Activated naive CD8-positive, alpha-beta T cell treated with anti-CD3 and anti-CD28 coated beads, Interleukin-2, amount 50 U/mL, for 24 hours (primary cell): ENCODE results near the gene ATP6V0C.
"Not testable (repeated sequence)": the region's sequence is repeated elsewhere in the genome, so short reads cannot be mapped to it uniquely, and the experiment has no call there.

ENCODE experiments used
- ATAC-seq: fragments of 150-1000 bp; cut with Tn5 transposase; one replicate; pipeline ENCODE4 v1.10.0; 2021
- DNase-seq: peaks from one replicate; pipeline ENCODE4 v3.0.0; 2021
- H3K27ac Mint-ChIP-seq: one replicate; pipeline ENCODE4 v1.8.0; 2021; ENCODE audit warnings: mild to moderate bottlenecking, mixed read lengths
- H3K27me3 Mint-ChIP-seq: one replicate; pipeline ENCODE4 v1.8.0; 2021; ENCODE audit warnings: mixed read lengths
- H3K36me3 Mint-ChIP-seq: one replicate; pipeline ENCODE4 v1.8.0; 2021; ENCODE audit warnings: low read depth, mixed read lengths
- H3K4me1 Mint-ChIP-seq: one replicate; pipeline ENCODE4 v1.8.0; 2021; ENCODE audit warnings: mixed read lengths
- H3K4me3 Mint-ChIP-seq: one replicate; pipeline ENCODE4 v1.8.0; 2021; ENCODE audit warnings: mild to moderate bottlenecking, moderate library complexity, mixed read lengths
- H3K9me3 Mint-ChIP-seq: one replicate; pipeline ENCODE4 v1.8.0; 2021; ENCODE audit warnings: mixed read lengths

ATP6V0C gene

DNA sequence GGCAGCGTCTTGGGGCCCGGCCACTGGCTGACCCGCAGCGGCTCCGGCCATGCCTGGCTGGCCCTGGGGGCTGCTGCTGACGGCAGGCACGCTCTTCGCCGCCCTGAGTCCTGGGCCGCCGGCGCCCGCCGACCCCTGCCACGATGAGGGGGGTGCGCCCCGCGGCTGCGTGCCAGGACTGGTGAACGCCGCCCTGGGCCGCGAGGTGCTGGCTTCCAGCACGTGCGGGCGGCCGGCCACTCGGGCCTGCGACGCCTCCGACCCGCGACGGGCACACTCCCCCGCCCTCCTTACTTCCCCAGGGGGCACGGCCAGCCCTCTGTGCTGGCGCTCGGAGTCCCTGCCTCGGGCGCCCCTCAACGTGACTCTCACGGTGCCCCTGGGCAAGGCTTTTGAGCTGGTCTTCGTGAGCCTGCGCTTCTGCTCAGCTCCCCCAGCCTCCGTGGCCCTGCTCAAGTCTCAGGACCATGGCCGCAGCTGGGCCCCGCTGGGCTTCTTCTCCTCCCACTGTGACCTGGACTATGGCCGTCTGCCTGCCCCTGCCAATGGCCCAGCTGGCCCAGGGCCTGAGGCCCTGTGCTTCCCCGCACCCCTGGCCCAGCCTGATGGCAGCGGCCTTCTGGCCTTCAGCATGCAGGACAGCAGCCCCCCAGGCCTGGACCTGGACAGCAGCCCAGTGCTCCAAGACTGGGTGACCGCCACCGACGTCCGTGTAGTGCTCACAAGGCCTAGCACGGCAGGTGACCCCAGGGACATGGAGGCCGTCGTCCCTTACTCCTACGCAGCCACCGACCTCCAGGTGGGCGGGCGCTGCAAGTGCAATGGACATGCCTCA is 41.9 kb upstream of the ATP6V0C start:
- no peak overlapping the region for H3K27ac Mint-ChIP-seq
- H3K27me3 Mint-ChIP-seq = peaks cover 27% of the 10 kb centered on the region
- no peaks in the 10 kb centered on the region for H3K9me3 Mint-ChIP-seq
- no peak for DNase-seq
- no peak for ATAC-seq
- no peaks in the 10 kb centered on the region for H3K36me3 Mint-ChIP-seq
- H3K4me3 Mint-ChIP-seq = no peak overlapping the region
- H3K4me1 Mint-ChIP-seq = peaks cover 32% of the 10 kb centered on the region

DNA sequence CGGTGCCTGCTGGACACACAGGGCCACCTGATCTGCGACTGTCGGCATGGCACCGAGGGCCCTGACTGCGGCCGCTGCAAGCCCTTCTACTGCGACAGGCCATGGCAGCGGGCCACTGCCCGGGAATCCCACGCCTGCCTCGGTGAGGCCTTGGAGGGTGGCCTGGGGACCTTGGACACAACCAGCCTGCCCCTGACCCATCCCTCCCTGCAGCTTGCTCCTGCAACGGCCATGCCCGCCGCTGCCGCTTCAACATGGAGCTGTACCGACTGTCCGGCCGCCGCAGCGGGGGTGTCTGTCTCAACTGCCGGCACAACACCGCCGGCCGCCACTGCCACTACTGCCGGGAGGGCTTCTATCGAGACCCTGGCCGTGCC is 41.3 kb upstream of the ATP6V0C start:
- no peak overlapping the region for H3K4me3 Mint-ChIP-seq
- no peaks in the 10 kb centered on the region for H3K36me3 Mint-ChIP-seq
- H3K27ac Mint-ChIP-seq = no peak overlapping the region
- ATAC-seq = no peak
- H3K27me3 Mint-ChIP-seq = peaks cover 24% of the 10 kb centered on the region
- H3K9me3 Mint-ChIP-seq = no peaks in the 10 kb centered on the region
- DNase-seq = no peak
- H3K4me1 Mint-ChIP-seq = peaks cover 27% of the 10 kb centered on the region

DNA sequence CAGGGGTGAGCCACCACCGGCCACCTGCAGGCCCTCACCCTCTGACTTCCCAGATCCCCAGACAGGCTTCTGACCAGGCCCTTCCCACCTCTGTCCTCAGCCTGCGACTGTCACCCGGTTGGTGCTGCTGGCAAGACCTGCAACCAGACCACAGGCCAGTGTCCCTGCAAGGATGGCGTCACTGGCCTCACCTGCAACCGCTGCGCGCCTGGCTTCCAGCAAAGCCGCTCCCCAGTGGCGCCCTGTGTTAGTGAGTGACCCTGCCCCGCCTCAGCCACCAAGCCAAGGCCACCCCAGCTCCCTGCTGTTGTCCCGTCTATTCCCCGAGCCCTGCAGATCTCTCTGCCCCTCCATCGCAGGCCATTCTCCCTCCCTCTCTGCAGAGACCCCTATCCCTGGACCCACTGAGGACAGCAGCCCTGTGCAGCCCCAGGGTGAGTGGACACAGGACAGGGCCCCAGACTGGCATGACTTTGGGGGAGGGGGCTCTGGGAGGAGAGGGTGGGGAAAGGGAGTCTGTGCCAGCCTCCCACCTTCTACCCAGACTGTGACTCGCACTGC is 40.8 kb upstream of the ATP6V0C start:
- Mint-ChIP-seq H3K4me1 (peaks cover 27% of the 10 kb centered on the region), H3K27me3 (peaks cover 24% of the 10 kb centered on the region), H3K9me3 (no peaks in the 10 kb centered on the region), H3K27ac (no peak overlapping the region), H3K4me3 (peak overlapping the region; percentile 69), H3K36me3 (no peaks in the 10 kb centered on the region)
- DNase-seq = no peak
- no peak for ATAC-seq

DNA sequence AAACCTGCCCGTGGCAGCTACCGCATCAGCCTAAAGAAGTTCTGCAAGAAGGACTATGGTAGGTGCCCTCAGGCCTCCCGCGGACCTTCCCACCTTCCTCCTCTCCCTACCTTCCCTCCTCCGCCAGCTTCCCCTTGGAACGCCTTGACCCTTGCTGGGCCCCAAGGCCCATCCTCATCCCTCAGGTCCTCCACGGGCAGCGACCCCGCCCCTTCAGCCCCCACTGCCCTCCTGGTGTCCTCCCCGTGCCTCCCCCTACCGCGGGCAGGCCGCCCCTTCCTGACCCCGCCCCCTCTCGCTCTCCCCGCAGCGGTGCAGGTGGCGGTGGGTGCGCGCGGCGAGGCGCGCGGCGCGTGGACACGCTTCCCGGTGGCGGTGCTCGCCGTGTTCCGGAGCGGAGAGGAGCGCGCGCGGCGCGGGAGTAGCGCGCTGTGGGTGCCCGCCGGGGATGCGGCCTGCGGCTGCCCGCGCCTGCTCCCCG is 40.3 kb upstream of the ATP6V0C start:
- ATAC-seq (no peak), DNase-seq (peak; percentile 41)
- no peak overlapping the region for H3K27ac Mint-ChIP-seq
- H3K4me1 Mint-ChIP-seq = peaks cover 23% of the 10 kb centered on the region
- H3K36me3 Mint-ChIP-seq = no peaks in the 10 kb centered on the region
- peaks cover 23% of the 10 kb centered on the region for H3K27me3 Mint-ChIP-seq
- no peaks in the 10 kb centered on the region for H3K9me3 Mint-ChIP-seq
- peak overlapping the region; percentile 69 for H3K4me3 Mint-ChIP-seq

DNA sequence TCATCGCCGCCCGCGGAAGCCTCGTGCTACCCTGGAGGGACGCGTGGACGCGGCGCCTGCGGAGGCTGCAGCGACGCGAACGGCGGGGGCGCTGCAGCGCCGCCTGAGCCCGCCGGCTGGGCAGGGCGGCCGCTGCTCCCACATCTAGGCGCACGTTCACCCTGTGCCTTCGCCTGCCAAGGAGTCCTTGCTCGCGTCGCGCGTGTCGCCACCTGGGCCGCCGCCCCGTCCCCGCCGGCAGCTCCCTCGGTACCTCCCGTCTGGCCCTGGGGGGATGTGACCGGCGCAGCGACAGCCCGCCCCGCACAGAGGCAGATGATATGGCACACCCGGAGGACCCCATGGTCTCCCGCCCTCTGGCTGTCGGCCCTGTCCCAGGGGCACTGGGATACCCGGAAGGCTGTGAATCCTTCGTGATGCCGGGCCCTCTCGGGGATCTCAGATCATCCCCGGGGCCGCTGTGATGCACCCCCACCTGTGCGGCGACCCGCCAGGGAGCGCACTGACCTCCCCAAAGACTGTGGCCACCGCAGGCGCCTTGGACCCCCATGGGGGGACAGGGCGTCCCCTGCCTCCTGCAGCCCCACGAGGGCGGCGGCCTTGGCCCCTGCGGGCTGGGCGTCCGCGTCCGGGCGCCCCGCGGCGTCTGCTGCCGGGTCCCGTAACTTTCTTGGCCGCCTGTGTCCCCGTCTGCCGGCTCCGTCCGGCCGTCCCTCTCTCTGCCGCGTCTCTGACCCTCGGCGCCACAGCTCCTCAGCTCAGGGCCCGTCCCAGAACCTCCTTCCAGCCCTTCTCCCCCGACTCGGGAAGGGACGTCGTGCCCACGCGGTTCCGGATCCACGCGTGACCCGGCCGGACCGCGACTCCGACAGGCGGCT is 39.5 kb upstream of the ATP6V0C start:
- H3K4me3 Mint-ChIP-seq = peak overlapping the region; percentile 76
- H3K27me3 Mint-ChIP-seq = peaks cover 22% of the 10 kb centered on the region
- DNase-seq (peak; percentile 65), ATAC-seq (peak; percentile 47)
- H3K4me1 Mint-ChIP-seq = peaks cover 22% of the 10 kb centered on the region
- peak overlapping the region; percentile 62 for H3K27ac Mint-ChIP-seq
- no peaks in the 10 kb centered on the region for H3K9me3 Mint-ChIP-seq
- H3K36me3 Mint-ChIP-seq = no peaks in the 10 kb centered on the region

DNA sequence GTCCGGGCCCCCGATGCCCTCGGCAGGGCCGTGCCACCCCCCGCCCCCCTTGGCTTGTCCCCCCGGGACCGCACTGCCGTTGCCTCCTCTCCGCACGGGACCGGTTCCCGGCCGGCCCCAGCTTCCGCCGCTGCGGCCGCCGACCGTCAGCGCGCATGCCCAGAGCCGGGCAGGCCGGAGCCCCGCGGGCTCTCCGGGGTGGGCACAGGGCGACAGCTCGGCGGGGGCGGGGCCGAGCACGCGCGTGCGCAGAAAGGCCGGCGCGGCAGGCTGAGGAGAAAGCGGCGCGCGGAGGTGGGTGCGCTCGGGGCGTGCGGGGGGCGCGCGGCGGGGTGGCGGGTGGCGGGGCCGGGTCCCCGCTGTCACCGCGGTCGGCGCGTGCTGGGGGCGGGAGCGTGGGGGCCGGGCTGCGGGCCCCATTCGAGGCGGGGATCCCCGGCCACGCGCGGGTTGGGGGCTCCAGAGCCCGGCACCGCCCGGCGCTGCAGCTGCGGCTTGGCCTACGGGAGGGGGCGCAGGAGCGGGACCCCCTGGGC is 38.8 kb upstream of the ATP6V0C start, which contains the start of gene TBC1D24:
TBC1D24 (plus strand) TSS at position 251 of the 536 bp plus-strand sequence. CDS start 21,022 bp downstream, outside the sequence.
- Mint-ChIP-seq H3K4me1 (peaks cover 20% of the 10 kb centered on the region), H3K4me3 (peak within 1 kb of the TSS; percentile 76), H3K9me3 (no peaks in the 10 kb centered on the region), H3K27ac (peak within 1 kb of the TSS; percentile 62), H3K36me3 (no peaks in the 10 kb centered on the region), H3K27me3 (peaks cover 16% of the 10 kb centered on the region)
- ATAC-seq = peak; percentile 55
- peak; percentile 89 for DNase-seq

DNA sequence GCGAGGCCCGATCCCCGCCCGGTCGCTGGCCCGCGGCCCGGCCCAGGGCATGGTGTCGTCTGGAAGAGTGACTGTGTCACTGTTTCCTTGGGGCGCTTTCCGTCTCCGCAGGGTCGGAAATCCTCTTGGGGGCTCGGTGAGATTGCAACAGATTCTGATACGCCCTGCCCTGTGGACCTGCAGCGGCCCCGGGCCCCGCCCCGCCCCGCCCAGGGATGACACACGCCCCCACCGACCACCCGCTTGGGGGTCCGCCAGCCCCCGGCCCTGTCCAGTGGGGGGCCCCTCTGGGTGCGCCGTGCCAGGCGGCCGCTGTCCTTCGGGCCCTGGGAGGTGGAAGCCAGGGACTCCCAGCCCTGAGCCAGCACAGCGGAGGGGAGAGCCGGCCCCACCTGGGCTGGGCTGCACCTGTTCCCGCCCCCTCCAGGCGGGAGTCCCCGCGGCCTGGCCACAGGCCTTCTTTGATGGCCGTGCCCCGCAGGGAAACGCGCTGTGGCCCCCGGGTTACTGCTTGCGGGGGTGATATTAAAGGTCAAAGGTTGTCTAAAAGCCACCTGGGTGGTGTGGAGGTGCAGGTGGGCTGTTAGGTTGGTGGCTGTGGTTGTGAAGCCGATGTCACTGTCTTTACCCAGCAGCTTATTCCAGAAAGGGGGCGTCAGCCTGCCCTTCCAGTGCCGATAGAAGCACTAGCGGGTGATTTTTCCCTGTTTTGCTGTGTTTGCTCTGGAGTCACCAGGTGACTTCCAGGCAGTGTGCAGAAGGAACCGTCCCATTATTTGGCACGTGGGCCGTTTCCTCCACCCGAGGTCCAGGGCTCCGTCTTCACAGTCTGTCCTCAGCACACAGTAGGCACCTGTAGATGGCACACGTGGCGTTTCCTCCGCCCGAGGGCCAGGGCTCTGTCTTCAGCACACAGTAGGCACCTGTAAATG is 38.1 kb upstream of the ATP6V0C start:
- Mint-ChIP-seq H3K27ac (peak overlapping the region; percentile 49), H3K4me3 (peak overlapping the region; percentile 70), H3K4me1 (peaks cover 15% of the 10 kb centered on the region), H3K36me3 (no peaks in the 10 kb centered on the region), H3K9me3 (no peaks in the 10 kb centered on the region), H3K27me3 (peaks cover 9% of the 10 kb centered on the region)
- peak; percentile 56 for DNase-seq
- ATAC-seq = peak; percentile 61

DNA sequence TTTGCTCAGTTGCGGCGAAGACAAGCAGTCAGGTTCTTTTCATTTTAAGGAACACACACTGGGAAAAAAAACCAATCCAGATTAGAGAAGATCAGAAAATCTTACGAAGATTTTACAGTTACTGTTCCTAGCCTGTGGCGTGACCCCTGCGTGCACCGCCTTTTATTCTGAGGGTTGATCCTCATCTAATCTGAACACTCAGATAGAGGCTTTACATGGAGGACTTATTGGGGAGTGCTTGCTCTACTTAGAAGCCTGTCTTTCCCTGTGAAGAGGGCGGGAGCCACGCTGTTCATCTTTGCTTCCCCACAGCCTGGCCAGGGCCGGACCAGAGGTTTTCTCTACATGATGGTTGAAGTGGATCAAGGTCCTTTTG is 37.4 kb upstream of the ATP6V0C start:
- Mint-ChIP-seq H3K36me3 (no peaks in the 10 kb centered on the region), H3K4me1 (peaks cover 15% of the 10 kb centered on the region), H3K27ac (peak overlapping the region; percentile 49), H3K27me3 (peaks cover 7% of the 10 kb centered on the region), H3K4me3 (peak overlapping the region; percentile 65), H3K9me3 (no peaks in the 10 kb centered on the region)
- ATAC-seq (no peak), DNase-seq (no peak)

DNA sequence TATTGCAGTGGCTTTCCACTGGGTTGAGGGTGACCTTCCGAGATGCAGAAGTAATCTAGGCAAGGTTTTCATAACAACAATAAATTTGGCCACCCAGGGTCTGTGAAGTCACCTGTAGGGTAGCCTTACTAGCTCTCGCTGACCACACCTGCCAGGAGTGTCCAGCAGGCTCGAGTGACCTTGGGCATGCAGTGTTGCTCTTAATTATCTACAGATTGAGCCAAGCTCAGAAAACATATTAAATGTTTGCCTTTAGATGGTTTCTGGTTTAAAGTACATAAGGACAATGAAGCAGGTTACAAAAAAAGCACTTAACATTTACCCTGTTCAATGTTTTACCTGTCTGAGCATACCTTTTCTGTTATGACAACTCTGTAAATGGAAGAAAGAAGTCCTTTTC is 37.0 kb upstream of the ATP6V0C start:
- DNase-seq (no peak), ATAC-seq (no peak)
- Mint-ChIP-seq H3K4me3 (peak overlapping the region; percentile 65), H3K27ac (no peak overlapping the region), H3K36me3 (no peaks in the 10 kb centered on the region), H3K27me3 (peaks cover 7% of the 10 kb centered on the region), H3K4me1 (peaks cover 15% of the 10 kb centered on the region), H3K9me3 (no peaks in the 10 kb centered on the region)

DNA sequence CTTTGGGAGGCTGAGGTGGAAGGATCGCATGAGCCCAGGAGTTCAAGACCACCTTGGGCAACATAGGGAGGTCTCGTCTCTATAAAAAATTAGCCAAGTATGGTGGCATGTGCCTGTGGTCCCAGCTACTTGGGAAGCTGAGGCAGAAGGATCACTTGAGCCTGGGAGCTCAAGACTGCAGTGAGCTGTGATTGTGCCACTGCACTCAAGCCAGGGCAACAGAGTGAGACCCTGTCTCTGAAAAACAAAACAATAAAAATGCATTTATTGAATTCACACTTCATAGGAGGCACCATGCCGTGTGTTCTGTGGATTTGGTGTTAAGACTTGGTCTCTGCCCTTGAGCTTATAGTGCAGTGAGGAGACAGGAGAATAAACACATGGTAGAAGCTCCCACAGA is 36.4 kb upstream of the ATP6V0C start:
- Mint-ChIP-seq H3K9me3 (no peaks in the 10 kb centered on the region), H3K36me3 (no peaks in the 10 kb centered on the region), H3K27ac (no peak overlapping the region), H3K4me1 (peaks cover 14% of the 10 kb centered on the region), H3K4me3 (no peak overlapping the region), H3K27me3 (peaks cover 7% of the 10 kb centered on the region)
- ATAC-seq (no peak), DNase-seq (no peak)

DNA sequence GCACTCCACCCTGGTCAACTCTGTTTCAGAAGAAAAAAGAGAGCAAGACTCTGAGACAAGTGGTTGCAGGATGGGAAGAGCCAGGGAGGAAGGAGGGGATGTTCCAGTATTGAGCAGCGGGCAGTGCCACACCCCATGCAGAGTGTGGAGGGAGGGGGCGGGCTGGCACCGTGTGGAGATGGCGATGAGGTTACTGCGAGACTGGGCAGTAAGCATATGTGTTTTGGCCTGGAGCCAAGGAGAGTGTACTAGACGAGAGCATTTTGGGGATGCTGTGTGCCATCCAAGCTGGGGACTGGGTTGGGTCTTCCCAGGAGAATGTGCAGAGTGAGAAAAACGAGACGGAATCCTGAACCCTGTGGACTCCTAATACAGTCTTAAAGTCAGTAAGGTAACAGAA is 35.5 kb upstream of the ATP6V0C start:
- H3K27ac Mint-ChIP-seq = no peak overlapping the region
- DNase-seq (no peak), ATAC-seq (no peak)
- H3K27me3 Mint-ChIP-seq = peaks cover 2% of the 10 kb centered on the region
- H3K36me3 Mint-ChIP-seq = no peaks in the 10 kb centered on the region
- H3K9me3 Mint-ChIP-seq = no peaks in the 10 kb centered on the region
- no peak overlapping the region for H3K4me3 Mint-ChIP-seq
- peaks cover 9% of the 10 kb centered on the region for H3K4me1 Mint-ChIP-seq

DNA sequence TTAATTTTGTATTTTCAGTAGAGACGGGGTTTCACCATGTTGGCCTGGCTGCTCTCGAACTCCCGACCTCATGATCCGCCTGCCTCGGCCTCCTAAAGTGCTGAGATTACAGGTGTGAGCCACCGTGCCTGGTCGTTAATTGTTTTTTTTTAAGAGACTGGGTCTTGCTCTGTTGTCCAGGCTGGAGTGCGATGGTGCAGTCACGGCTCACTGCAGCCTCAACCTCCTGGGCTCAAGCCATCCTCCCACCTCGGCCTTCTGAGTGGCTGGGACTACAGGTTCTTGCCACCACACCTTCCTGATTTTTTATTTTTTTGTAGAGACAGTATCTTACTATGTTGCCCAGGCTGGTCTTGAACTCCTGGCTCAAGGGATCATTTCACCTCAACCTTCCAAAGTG is 33.8 kb upstream of the ATP6V0C start:
- H3K36me3 Mint-ChIP-seq, H3K4me1 Mint-ChIP-seq, DNase-seq, H3K27ac Mint-ChIP-seq, H3K4me3 Mint-ChIP-seq, H3K9me3 Mint-ChIP-seq, ATAC-seq, H3K27me3 Mint-ChIP-seq: not testable (repeated sequence)

DNA sequence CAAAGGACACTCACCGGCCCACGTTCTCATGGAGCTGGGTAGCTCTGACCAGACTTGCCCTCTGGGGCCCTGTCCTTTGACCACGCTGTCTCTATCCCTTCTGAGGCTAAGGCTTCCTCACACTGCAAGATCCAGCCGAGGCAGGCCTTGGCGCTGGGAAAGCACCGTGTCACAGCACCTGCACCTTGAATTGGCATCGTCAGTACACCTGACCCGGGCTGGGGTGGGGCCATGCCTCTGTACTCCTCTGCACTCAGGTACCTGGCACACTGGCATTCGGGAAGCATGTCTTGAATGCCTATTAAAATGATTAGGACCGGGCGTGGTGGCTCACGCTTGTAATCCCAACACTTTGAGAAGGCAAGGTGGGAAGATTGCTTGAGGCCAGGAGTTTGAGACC is 32.8 kb upstream of the ATP6V0C start:
- DNase-seq = no peak
- Mint-ChIP-seq H3K4me3 (no peak overlapping the region), H3K27me3 (no peaks in the 10 kb centered on the region), H3K27ac (no peak overlapping the region), H3K4me1 (peaks cover 5% of the 10 kb centered on the region), H3K9me3 (no peaks in the 10 kb centered on the region), H3K36me3 (no peaks in the 10 kb centered on the region)
- no peak for ATAC-seq
